Motor neuron (in vitro differentiated cells): ENCODE measurements around the gene RAB32. TPM values are rescaled to one million over a fixed set of nuclear protein-coding genes. Genes with fewer than 3 reads are reported as not detected.
A peak's percentile ranks its signal among the peaks of the same experiment; 100 is the strongest.
"Not testable (repeated sequence)": the region's sequence is repeated elsewhere in the genome, so short reads cannot be mapped to it uniquely, and the experiment has no call there.

Experiments
- ATAC-seq, 8 experiments: fragments of 200-7000 bp; cut with Tn5 transposase; replicated peaks in 6 of 8; 2 replicates each; pipeline ENCODE4 v1.8.0; 2021; ENCODE audit warnings: mild to moderate bottlenecking in 8 of 8, moderate library complexity in 8 of 8
- H3K27ac ChIP-seq, 2 donors: fragments of 250-450 bp; sonication (Bioruptor Pico); 2 replicates each; pipeline ENCODE4 v1.9.0; 2021; ENCODE audit warnings: antibody characterized with exemption in 2 of 2, mild to moderate bottlenecking in 2 of 2, moderate library complexity in 1 of 2
- H3K4me1 ChIP-seq, 2 donors: fragments of 250-450 bp; sonication (Bioruptor Pico); replicated peaks in 1 of 2; 2 replicates each; pipeline ENCODE4 v1.6.1; 2021; ENCODE audit warnings: antibody characterized with exemption in 2 of 2, mild to moderate bottlenecking in 2 of 2, moderate library complexity in 1 of 2
- H3K4me3 ChIP-seq, 5 donors: fragments of 250-450 bp; sonication (Bioruptor Pico); 2 replicates each; pipeline ENCODE4 v1.9.0; 2021; ENCODE audit warnings: antibody characterized with exemption in 5 of 5, mild to moderate bottlenecking in 5 of 5, moderate library complexity in 4 of 5
- WGBS, 10 experiments: fragments of 450-650 bp; shearing (Covaris generic); methylation state at CpG; one replicate each; pipeline ENCODE4 v1.0.0; 2022; 5-methylcytosine and 5-hydroxymethylcytosine counted together
- in situ Hi-C, 9 experiments: fragments of 400-800 bp; cut with MboI; loops; one replicate each; pipeline ENCODE4 v1.15.0; 2021; ENCODE audit warnings: low sequenced_read_pairs in 9 of 9, low pct_unique_long_range_greater_than_20kb in 2 of 9; ENCODE audit not compliant: unreplicated experiment in 9 of 9
- total RNA-seq, 8 experiments: library from RNA; unstranded; fragments of 300-600 nt; gene quantifications; 2 replicates each; pipeline versions ENCODE4 v1.2.3 to v1.2.4, GENCODE V29; 2022

RAB32 gene
- total RNA-seq, 8 experiments from 2014 or later: 3.1 to 91.4 (median 8.2) TPM

DNA sequence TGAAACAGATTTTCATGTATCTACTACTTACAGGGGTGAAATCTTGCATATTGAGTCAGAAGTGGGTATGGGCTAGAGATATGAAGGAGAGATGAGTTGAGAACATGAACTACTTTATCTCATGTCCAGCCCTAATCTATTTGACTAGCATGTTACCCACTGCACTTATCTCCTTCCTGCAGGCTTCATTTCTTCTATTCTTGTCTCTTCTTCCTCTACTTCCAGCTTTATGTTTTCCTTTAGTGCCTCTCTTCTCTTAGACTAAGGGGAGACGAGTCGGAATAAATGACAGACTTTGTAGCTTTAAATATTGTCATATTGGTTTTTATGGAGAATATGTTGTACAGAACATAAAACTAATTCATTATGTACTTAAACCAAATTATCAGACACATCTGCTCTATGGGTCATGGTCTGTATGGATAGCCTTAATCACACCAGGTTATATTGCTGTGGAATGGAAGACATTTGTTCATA is 5.3 kb downstream of the RAB32 start:
- ATAC-seq: no peak

DNA sequence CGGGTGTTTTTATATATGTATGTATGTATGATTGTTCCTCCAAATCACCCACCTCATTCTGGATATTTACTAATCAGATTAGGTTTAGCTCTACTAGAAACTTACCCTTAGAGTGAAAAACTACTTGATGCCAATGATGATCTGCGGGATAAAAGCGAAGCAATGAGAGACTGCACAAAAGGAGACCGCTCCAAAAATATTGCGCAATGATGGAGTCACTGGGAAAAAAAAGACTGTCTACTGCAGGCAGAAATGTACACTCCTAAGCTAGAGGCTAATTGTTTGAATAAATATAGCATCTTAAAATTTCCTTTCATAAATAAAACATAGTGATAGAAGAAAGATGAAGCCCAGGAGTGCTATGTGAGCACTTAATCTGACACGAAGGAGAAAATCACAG is 7.3 kb downstream of the RAB32 start:
- no peak overlapping the region for H3K27ac ChIP-seq
- in situ Hi-C loops: no loop called here
- no peak overlapping the region for H3K4me3 ChIP-seq
- ATAC-seq: no peak
- peaks cover 0 to 11% of the 10 kb centered on the region in 2 donors for H3K4me1 ChIP-seq
- 47 to 98% (median 83%) methylated on average over 1 to 5 of the region's 6 CpGs; no CpG with 5 or more reads in 1 of the 10 experiments for WGBS, 10 experiments

More for the DNA sequence above, 5.3 kb downstream of the RAB32 start:
- in situ Hi-C loops: loop anchor here in 2 of 9 experiments (10.0 to 25.0 kb wide), 2 partner anchors 146 to 512 kb away; partner anchors contain the start of gene GRM1 (in 2 of the 2)
- Histone ChIP-seq H3K4me3 (no peak overlapping the region), H3K4me1 (peaks cover 3 to 10% of the 10 kb centered on the region in 2 donors), H3K27ac (no peak overlapping the region)
- 83 to 100% (median 100%) methylated on average over 2 of the region's 2 CpGs; no CpG with 5 or more reads in 1 of the 10 experiments for WGBS, 10 experiments

DNA sequence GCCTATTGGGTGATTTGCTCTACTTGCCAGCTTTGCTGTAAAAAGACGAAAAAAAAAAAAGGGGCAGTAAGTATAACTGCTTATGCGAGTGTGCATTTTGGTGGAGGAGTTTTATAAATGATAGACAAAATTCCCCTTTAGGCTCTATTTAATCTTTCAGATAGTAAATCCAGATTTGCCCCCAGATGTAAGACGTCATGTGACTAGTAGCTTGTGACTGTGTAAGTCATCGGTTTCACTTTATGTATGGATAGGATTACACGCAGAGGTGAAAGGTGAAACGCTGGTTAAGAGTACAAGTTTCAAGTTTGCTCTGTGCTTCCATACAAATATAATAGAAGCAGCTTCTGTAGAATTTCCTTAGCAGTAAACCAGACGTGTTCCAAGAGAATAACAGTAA is 7.9 kb downstream of the RAB32 start:
- H3K4me3 ChIP-seq: no peak overlapping the region
- in situ Hi-C loops: no loop called here
- ATAC-seq: no peak
- peaks cover 0 to 11% of the 10 kb centered on the region in 2 donors for H3K4me1 ChIP-seq
- 69 to 100% (median 87%) methylated on average over 2 to 7 of the region's 7 CpGs; no CpG with 5 or more reads in 2 of the 10 experiments for WGBS, 10 experiments
- no peak overlapping the region for H3K27ac ChIP-seq

DNA sequence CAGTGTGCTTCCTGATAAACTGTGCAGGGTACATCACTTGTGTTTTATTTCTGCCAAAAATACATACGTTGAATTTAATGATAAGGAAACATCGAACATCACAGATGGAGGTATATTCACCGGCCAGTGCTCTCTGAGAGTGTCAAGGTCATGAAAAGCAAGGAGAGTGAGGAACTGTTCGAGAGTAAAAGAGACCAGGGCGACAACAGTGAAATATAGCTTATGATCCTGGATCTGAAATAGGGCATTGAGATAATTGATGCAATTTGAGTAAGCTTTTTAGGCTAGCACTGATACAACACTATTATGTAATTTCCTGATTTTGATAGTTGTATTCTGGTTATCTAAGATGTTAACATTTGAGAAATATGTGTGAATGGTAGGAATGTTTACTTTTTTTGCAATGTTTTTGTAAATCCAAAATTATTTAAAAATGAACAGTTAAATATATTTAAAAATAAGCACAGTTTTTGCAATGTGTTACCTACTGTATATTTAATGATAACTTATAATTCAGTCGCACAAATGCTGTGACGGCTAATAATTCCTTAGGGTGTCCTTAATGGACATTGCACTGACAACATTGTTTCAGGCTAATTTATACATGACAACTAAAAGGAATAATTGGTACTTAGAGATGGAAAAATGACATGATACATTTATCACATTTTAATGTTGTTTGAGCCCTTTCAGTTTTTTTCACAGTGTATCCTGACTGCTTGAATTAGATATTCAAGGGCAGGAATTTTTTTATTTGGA is 9.9 kb downstream of the RAB32 start:
- H3K27ac ChIP-seq: no peak overlapping the region
- 68 to 96% (median 88%) methylated on average over 2 to 7 of the region's 7 CpGs for WGBS, 10 experiments
- peaks cover 0 to 11% of the 10 kb centered on the region in 2 donors for H3K4me1 ChIP-seq
- in situ Hi-C loops: no loop called here
- no peak overlapping the region for H3K4me3 ChIP-seq
- peak in 2 of 8 experiments; percentile 56 to 68 for ATAC-seq

DNA sequence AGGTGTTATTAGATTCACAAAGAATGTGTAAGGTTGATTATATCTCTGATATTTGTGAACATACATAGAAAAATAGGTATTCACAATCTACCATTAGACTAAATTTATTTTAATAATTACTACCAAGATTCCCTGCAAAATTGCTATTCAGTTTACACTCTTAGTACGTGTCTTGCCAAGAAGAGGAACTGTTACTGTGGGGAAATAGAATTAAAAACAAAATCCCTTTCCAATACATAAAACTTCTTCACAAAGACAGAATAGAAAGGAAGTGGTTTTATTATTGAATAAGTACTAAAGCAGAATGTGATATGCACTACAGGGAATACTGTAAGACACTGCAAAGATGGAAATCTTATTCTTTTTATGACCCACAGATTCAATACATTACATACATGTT is 17.0 kb downstream of the RAB32 start:
- Histone ChIP-seq H3K4me1 (no peaks in the 10 kb centered on the region), H3K4me3 (no peak overlapping the region), H3K27ac (no peak overlapping the region)
- WGBS, 10 experiments: 75 to 100% (median 91%) methylated on average over 1 of the region's 1 CpG; no CpG with 5 or more reads in 2 of the 10 experiments
- in situ Hi-C loops: no loop called here
- no peak for ATAC-seq

DNA sequence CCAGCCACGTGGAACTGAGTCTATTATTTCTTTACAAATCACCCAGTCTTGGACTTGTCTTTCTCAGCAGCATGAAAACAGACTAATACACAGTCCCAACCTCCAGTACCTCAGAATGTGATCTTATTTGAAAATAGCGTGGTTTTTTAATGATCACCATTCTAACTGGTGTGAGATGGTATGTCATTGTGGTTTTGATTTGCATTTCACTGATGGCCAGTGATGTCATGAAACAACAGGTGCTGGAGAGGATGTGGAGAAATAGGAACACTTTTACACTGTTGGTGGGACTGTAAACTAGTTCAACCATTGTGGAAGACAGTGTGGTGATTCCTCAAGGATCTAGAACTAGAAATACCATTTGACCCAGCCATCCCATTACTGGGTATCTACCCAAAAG is 23.0 kb downstream of the RAB32 start:
- H3K27ac ChIP-seq, H3K4me3 ChIP-seq, ATAC-seq, in situ Hi-C loops, H3K4me1 ChIP-seq: not testable (repeated sequence)
- WGBS, 10 experiments: 20 to 100% (median 74%) methylated on average over 1 to 2 of the region's 2 CpGs; no CpG with 5 or more reads in 6 of the 10 experiments

DNA sequence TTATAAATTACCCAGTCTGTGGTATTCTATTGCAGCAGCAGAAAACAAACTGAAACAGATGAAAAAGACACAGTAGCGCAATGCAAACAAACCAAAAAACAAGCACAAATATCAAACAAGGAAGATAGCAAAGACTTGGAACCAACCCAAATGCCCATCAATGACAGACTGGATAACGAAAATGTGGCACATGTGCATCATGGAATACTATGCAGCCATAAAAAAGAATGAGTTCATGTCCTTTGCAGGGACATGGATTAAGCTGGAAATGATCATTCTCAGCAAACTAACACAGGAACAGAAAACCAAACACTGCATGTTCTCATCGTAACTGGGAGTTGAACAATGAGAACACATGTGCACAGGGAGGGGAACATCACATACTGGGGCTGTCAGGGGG is 25.0 kb downstream of the RAB32 start:
- H3K4me3 ChIP-seq, ATAC-seq, H3K4me1 ChIP-seq, in situ Hi-C loops, H3K27ac ChIP-seq: not testable (repeated sequence)
- WGBS, 10 experiments: 83 to 100% (median 100%) methylated on average over 1 to 3 of the region's 3 CpGs

DNA sequence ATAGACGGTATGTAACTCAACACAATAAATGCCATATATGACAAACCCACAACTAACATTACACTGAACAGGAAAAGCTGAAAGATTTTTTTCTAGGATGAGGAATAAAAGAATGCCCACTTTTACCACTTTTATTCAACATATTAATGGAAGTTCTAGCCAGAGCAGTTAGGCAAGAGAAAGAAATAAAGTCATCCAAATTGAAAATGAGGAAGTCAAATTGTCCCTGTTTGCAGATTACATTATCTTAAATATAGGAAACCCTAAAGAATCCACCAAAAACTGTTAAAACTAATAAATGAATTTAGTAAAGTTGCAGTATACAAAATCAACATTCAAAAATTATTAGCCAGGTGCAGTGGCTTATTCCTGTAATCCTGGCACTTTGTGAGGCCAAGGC is 30.6 kb downstream of the RAB32 start:
- ATAC-seq: no peak
- Histone ChIP-seq H3K27ac (no peak overlapping the region), H3K4me1 (no peaks in the 10 kb centered on the region), H3K4me3 (no peak overlapping the region)
- 80 to 100% (median 100%) methylated on average over 1 of the region's 1 CpG for WGBS, 10 experiments
- in situ Hi-C loops: no loop called here

DNA sequence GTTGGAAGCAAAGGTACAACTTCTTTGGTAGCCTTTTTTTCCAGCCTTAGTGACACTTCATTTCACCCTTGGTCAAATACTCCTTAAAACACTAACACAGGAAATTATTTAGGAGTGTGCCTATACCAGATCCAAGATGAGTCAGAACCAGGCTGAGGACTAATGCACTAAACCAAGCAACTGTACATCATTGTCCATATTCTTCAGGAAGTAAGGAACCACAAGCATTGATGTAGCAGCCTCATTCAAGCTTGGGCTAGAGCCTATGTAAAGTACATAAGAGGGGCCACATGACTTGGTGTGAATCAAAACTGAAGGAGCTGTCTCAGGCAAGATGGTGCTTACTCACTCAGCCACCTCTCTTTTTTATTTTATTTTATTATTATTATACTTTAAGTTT is 34.4 kb downstream of the RAB32 start:
- H3K27ac ChIP-seq: no peak overlapping the region
- in situ Hi-C loops: no loop called here
- ATAC-seq: no peak
- no peak overlapping the region for H3K4me3 ChIP-seq
- no peaks in the 10 kb centered on the region for H3K4me1 ChIP-seq

DNA sequence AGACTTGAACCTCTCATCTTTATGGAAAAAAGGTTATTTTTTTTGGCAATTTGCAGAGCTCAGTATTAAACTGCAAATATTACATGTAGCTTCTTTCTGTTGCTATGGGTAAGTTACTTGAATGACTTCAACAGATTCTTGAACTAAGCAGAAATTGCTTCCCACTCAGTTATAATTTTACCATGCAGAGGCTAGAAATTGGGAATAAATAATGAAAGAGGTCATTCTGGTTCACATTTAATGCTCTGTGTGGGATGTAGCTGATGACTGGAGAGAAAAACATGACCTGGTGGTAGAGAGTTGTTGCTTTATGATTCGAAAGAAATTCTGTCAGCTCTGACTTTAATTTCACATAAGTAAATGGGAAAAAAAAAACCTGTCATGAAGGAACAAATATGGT is 38.3 kb downstream of the RAB32 start:
- Histone ChIP-seq H3K4me1 (no peaks in the 10 kb centered on the region), H3K4me3 (no peak overlapping the region), H3K27ac (no peak overlapping the region)
- WGBS, 10 experiments: 0 to 100% (median 71%) methylated on average over 1 of the region's 1 CpG; no CpG with 5 or more reads in 1 of the 10 experiments
- in situ Hi-C loops: no loop called here
- ATAC-seq: peak in 1 of 8 experiments; percentile 32

DNA sequence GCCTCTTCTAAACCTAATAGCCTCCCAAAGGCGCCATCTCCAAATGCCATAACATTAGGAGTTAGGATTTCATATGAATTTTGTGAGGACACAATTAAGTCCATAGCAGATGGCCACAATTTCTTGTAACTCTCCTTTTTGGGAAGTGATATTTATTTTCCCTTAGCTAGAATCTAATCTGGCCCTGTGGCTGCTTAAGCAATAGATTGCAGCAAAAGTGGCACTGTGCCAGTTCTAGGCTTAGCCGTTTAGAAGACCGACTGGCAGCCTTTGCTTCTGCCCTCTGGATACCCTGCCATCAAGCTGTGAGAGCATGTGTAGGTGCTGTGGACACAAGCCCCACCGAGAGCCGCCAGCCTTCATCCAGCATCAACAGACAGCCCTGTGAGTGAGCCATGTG is 39.2 kb downstream of the RAB32 start:
- Histone ChIP-seq H3K4me3 (no peak overlapping the region), H3K4me1 (no peaks in the 10 kb centered on the region), H3K27ac (no peak overlapping the region)
- WGBS, 10 experiments: 25 to 97% (median 69%) methylated on average over 1 to 4 of the region's 5 CpGs
- in situ Hi-C loops: no loop called here
- no peak for ATAC-seq

DNA sequence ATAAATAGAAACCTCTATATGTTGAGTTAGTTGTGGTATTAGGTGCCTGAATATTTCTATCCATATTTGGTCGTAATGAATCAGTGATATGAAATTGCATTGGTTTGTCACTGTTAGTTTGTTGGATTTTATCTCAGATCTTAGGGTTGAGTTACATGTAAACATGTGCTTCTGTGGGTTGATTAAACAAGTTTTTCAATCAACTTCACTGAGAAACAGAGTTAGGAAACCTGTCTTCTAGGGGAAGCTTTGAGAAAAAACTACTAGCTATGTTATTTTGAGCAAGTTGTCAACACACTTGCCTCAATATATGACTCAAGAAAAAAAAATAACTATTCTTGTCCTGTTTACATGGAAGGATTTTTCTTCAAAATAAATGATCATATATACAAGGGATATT is 40.3 kb downstream of the RAB32 start:
- in situ Hi-C loops: no loop called here
- Histone ChIP-seq H3K4me3 (no peak overlapping the region), H3K27ac (no peak overlapping the region), H3K4me1 (no peaks in the 10 kb centered on the region)
- WGBS, 10 experiments: 0 to 100% (median 66%) methylated on average over 1 of the region's 1 CpG
- no peak for ATAC-seq

DNA sequence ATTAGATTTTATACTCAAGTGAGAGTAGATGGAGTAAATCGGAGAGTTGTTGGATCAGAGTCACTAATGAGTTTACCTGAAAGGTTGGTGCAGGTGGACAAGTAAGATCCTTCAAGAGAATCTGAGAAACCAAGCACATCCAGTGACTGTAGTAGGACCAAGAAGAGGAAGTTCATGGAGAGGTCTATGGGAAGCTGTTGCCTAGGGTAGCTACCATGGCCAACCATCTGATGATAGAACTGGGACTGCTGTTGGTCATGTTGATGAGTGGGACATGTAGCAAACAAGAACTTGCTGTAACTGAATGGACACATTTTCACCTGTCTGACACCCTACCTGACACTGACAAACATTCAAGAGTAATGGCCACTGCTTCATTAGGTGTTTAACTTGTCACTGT is 43.8 kb downstream of the RAB32 start:
- WGBS, 10 experiments: no CpG with 5 or more reads among the region's 1 CpG
- Histone ChIP-seq H3K4me1 (no peaks in the 10 kb centered on the region), H3K27ac (no peak overlapping the region), H3K4me3 (no peak overlapping the region)
- in situ Hi-C loops: no loop called here
- ATAC-seq: no peak

DNA sequence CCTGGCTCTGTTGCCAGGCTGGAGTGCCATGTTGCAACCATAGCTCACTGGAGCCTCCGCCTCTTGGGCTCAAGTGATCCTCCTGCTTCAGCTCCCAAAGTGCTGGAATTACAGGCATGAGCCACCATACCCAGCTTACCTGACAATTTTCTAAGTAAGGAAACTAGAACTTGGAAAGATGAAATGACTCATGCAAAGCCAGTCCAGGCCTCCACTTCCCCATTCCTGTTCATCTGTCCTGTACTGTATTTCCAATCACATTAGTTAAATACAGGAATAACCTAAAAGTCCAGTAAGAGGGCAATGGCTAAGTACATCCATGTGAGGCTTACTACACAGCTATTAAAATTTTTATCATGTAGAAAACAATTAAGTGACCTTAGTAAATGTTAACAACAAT is 46.9 kb downstream of the RAB32 start:
- in situ Hi-C loops: no loop called here
- no peak for ATAC-seq
- 50 to 100% (median 83%) methylated on average over 1 of the region's 1 CpG; no CpG with 5 or more reads in 4 of the 10 experiments for WGBS, 10 experiments
- no peak overlapping the region for H3K4me3 ChIP-seq
- no peaks in the 10 kb centered on the region for H3K4me1 ChIP-seq
- H3K27ac ChIP-seq: no peak overlapping the region
